ENCODE results near the gene APCDD1L.
"Not testable (repeated sequence)": the region's sequence is repeated elsewhere in the genome, so short reads cannot be mapped to it uniquely, and the experiment has no call there.

APCDD1L gene

DNA sequence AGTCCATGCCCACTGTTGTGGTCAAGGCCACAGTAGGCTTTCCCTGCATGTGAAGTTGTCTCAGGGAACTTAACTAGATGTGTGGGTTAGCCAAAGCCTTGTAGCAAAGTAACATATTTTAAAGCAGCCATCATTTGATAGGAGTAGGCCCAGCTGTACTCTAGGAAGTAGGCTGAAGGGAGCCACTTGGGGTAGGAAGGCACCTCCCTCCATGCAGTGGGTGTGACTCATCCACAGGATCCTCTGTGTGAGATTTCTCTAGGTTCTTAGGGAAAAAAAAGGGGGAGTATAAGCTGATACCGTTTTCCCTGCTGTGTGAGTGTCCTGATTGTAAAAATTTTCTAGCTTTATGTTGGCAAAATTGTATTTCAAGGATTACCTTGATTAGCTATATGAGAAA, 81.4 kb downstream of the APCDD1L start:
- CTCF ChIA-PET = no interaction called here
- H3K27ac ChIP-seq = no peak overlapping the region
- no peak for TF ChIP-seq CTCF (conservative IDR thresholded peaks at IDR 0.05; ENCODE audit: low read depth)
- POLR2A ChIA-PET (ENCODE audit: low non-redundant PET) = no interaction called here
- peak; percentile 75 for DNase-seq (ENCODE audit: low spot score)

DNA sequence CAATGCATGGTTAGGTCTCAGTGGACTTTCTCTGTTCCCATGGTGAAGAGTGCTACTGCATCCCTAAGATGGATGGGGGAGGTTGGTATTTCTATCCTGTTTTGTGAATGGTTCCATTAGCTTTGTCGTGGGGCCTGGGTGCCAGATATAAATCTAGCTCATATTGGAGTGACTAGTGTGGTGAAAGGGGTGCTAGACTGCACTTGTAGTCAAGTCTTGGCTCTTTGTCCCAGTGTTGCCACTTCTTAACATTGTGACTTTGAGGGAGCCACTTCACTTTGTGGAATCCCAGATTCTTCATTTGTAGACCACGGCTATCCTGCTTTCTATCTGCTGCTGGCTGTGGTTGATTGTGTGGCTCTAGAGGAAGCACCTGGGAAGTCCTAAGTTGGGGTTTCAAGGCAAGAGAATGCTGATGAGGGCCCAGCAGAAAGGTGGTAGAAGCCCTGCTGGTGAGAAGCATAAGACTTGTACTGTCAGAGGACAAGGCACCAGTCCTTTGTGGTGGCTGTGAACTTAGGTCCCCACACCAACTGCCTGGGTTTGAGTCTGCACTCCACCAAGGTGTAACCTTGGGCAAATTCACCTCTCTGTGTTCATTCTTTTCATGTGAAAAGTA, 82.1 kb downstream of the APCDD1L start:
- ChIA-PET POLR2A (ENCODE audit: low non-redundant PET) (no interaction called here), CTCF (interaction anchor here (1.6 kb wide), 1 partner anchor 14 kb away, joined by 4 read pairs; no protein-coding TSS in a partner anchor)
- no peak for TF ChIP-seq CTCF (conservative IDR thresholded peaks at IDR 0.05; ENCODE audit: low read depth)
- 0 out of 2 replicates have a peak overlapping the region, but pooled peaks have one; percentile 6 for H3K27ac ChIP-seq
- DNase-seq (ENCODE audit: low spot score) = no peak

DNA sequence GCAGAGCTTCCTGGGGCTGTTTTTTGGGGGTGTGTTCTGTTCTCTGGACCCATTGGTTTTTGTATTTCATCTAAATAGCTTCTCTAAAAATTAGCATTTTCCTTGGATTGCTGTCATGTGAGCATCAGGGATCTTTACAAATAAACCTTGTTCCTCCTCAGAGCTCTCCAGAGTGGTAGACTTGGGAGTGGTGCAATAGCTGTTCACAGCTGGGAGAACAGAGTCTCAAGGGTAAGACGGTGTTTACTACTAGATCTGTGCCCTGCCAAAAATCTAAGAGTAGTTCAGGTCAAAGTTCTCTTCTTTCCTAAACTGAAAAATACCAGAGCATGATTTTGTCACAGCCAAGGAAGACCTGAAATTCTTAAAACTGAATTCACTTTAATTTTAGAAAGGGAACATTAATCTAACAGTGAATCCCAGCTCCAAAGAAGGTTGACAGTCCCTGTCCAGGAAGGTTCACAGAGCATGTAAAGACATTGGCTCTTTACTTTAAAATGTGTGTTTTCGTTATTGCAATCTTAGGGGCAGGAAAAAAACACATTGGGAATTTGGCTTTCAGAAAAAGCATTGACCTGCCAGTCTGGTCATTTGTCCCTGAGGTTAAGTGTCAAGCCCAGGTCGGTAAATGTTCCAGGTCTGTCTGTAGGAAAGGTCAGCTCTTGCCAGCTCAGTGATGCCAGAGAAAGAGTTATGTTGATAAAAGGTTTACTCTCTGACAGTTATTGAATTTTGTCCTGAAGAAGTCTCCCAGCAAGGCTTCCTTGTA, 82.8 kb downstream of the APCDD1L start:
- no peak for TF ChIP-seq CTCF (conservative IDR thresholded peaks at IDR 0.05; ENCODE audit: low read depth)
- ChIA-PET POLR2A (ENCODE audit: low non-redundant PET) (no interaction called here), CTCF (interaction anchor here (0.6 to 1.6 kb wide), 3 partner anchors 15 to 1599 kb away, joined by 3 to 4 read pairs (median 3); no protein-coding TSS in a partner anchor)
- no peak for DNase-seq (ENCODE audit: low spot score)
- H3K27ac ChIP-seq = no peak overlapping the region

- no peak overlapping the region for H3K27ac ChIP-seq
- ChIA-PET CTCF (interaction anchor here (0.7 kb wide), 2 partner anchors 10 to 121 kb away, joined by 3 read pairs; no protein-coding TSS in a partner anchor), POLR2A (ENCODE audit: low non-redundant PET) (no interaction called here)
- DNase-seq (ENCODE audit: low spot score) = no peak
- TF ChIP-seq CTCF (conservative IDR thresholded peaks at IDR 0.05; ENCODE audit: low read depth) = no peak
These were observed 84.1 kb downstream of the APCDD1L start for GRCh38 chr20:58431134-58431533.

- ChIA-PET CTCF (interaction anchor here (0.7 kb wide), 2 partner anchors 70 to 441 kb away, joined by 3 read pairs; no protein-coding TSS in a partner anchor), POLR2A (ENCODE audit: low non-redundant PET) (no interaction called here)
- TF ChIP-seq CTCF (conservative IDR thresholded peaks at IDR 0.05; ENCODE audit: low read depth) = no peak
- no peak overlapping the region for H3K27ac ChIP-seq
- no peak for DNase-seq (ENCODE audit: low spot score)
These were observed 85.9 kb downstream of the APCDD1L start for GRCh38 chr20:58429303-58429702.

DNA sequence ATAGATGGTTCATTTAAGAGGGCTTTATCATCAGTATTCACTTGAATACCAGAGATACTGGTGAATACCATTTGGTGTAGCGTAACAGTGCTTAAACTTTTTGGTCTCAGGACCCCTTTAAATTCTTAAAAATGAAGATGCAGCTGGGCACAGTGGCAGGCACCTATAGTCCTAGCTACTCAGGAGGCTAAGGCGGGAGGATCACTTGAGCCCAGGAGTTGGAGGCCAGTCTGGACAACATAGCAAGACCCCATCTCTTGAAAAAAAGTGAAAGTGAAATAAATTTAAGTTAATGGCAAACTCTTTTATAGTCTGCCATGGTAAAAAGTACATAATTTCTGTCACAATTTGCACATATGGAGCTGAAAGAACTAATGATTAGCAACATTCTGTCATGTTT, 86.8 kb downstream of the APCDD1L start:
- DNase-seq (ENCODE audit: low spot score) = no peak
- POLR2A ChIA-PET (ENCODE audit: low non-redundant PET) = no interaction called here
- no peak overlapping the region for H3K27ac ChIP-seq
- no peak for TF ChIP-seq CTCF (conservative IDR thresholded peaks at IDR 0.05; ENCODE audit: low read depth)
- CTCF ChIA-PET = interaction anchor here (0.6 kb wide), 1 partner anchor 1016 kb away, joined by 3 read pairs; no protein-coding TSS in a partner anchor

DNA sequence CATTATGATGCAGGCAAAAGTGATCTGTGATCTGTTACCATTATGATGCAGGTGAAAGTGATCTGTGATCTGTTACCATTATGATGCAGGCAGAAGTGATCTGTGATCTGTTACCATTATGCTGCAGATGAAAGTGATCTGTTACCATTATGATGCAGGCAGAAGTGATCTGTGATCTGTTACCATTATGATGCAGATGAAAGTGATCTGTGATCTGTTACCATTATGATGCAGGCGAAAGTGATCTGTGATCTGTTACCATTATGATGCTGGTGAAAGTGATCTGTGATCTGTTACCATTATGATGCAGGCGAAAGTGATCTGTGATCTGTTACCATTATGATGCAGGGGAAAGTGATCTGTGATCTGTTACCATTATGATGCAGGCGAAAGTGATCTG, 87.6 kb downstream of the APCDD1L start:
- H3K27ac ChIP-seq; CTCF ChIA-PET; DNase-seq (ENCODE audit: low spot score); POLR2A ChIA-PET (ENCODE audit: low non-redundant PET): not testable (repeated sequence)

Measured in RWPE1 (cell line).